K562 (cell line): Measurements from ENCODE around the gene SKIC8. TPM values are rescaled to one million over a fixed set of nuclear protein-coding genes. Genes with fewer than 3 reads are reported as not detected.

Experiments used
- ATAC-seq: fragments of 200-7000 bp; cut with Tn5 transposase; 3 replicates; pipeline ENCODE4 v1.9.1; 2020; ENCODE audit warnings: moderate library complexity
- BruUV-seq: library from RNA; stranded (reverse); fragments of 400-500 nt; replicated peaks from 2 replicates; lab custom pipeline; 2021; lab: Mats Ljungman, UMichigan
- CTCF ChIA-PET: fragments of 300-600 bp; formaldehyde crosslinking; extraction: SDS; loops from one replicate; lab custom pipeline; 2021; ENCODE audit warnings: low intra/inter-chr PET ratio; lab: Yijun Ruan, JAX
- POLR2A ChIA-PET: fragments of 300-600, 350-650 bp; sonication (Branson Sonifier 250); formaldehyde crosslinking; extraction: SDS; loops from one replicate; lab custom pipeline; 2021; ENCODE audit warnings: antibody characterized with exemption, inconsistent platforms; lab: Yijun Ruan, JAX
- DNase-seq, 4 experiments: peaks; one replicate each; pipeline versions ENCODE4 v3.0.0 to v3.0.0-alpha.2; 2011 to 2018; ENCODE audit warnings: low spot score in 3 of 4, mixed read lengths in 3 of 4; ENCODE audit errors: extremely low read depth in 1 of 4
- FAIRE-seq: peaks from 2 replicates; lab custom pipeline; 2011; peaks lifted over from hg19 to GRCh38; lab: Jason Lieb, UNC
- H2AFZ ChIP-seq: 2 replicates; pipeline ENCODE4 v1.6.0; 2011; ENCODE audit warnings: low read depth, low read length, control low read depth, inconsistent platforms
- H3K27ac ChIP-seq: fragments of 200-600 bp; 3 replicates; pipeline ENCODE4 v1.8.0; 2011; ENCODE audit warnings: low read depth, mild to moderate bottlenecking, control low read depth, inconsistent platforms, low read length, moderate library complexity, mixed read lengths; ENCODE audit errors: extremely low read depth
- H3K27me3 ChIP-seq, 2 experiments: fragments of 300-600 bp in 1 of 2; 2 replicates in 1 of 2; 3 replicates in 1 of 2; pipeline versions ENCODE4 v1.6.0 to v1.8.0; 2011; ENCODE audit warnings: inconsistent platforms in 2 of 2, low read length in 2 of 2, mild to moderate bottlenecking in 1 of 2, mixed read lengths in 1 of 2, moderate library complexity in 1 of 2; ENCODE audit not compliant: control insufficient read depth in 2 of 2, insufficient read depth in 2 of 2
- H3K36me3 ChIP-seq: fragments of 300-600 bp; 3 replicates; pipeline ENCODE4 v1.8.0; 2011; ENCODE audit warnings: mild to moderate bottlenecking, low read length, inconsistent platforms; ENCODE audit not compliant: control insufficient read depth, insufficient read depth
- H3K4me1 ChIP-seq, 2 experiments: fragments of 200-600 bp in 1 of 2; replicated peaks in 1 of 2; 2 replicates in 1 of 2; 3 replicates in 1 of 2; pipeline versions ENCODE4 v1.5.1 to v1.8.0; 2011; ENCODE audit warnings: inconsistent platforms in 2 of 2, low read length in 2 of 2, mild to moderate bottlenecking in 1 of 2, mixed read lengths in 1 of 2, moderate library complexity in 1 of 2; ENCODE audit not compliant: control insufficient read depth in 2 of 2, insufficient read depth in 2 of 2
- H3K4me2 ChIP-seq: 2 replicates; pipeline ENCODE4 v1.6.1; 2011; ENCODE audit warnings: low read length, control low read depth, inconsistent platforms, mixed read lengths; ENCODE audit not compliant: insufficient read depth
- H3K4me3 ChIP-seq: fragments of 200-600 bp; sonication (generic), shearing (Covaris generic); 2 replicates; pipeline ENCODE4 v1.5.1; 2016; ENCODE audit warnings: control low read depth, inconsistent platforms
- H3K79me2 ChIP-seq: fragments of 200-600 bp; 3 replicates; pipeline ENCODE4 v1.8.0; 2011; ENCODE audit warnings: low read length, inconsistent platforms; ENCODE audit not compliant: control insufficient read depth, insufficient read depth
- H3K9ac ChIP-seq, 2 experiments: 2 replicates each; pipeline versions ENCODE4 v1.6.0 to v1.6.1; 2011; ENCODE audit warnings: low read depth in 2 of 2, low read length in 2 of 2, control low read depth in 1 of 2, inconsistent platforms in 1 of 2, mild to moderate bottlenecking in 1 of 2, mixed read lengths in 1 of 2; ENCODE audit not compliant: insufficient read depth in 1 of 2
- H3K9me1 ChIP-seq: one replicate; pipeline ENCODE4 v1.6.0; 2011; ENCODE audit warnings: inconsistent platforms, mild to moderate bottlenecking, low read length, moderate library complexity; ENCODE audit not compliant: control insufficient read depth, insufficient read depth
- H3K9me3 ChIP-seq: replicated peaks from 2 replicates; pipeline ENCODE4 v1.5.1; 2011; ENCODE audit warnings: low read depth, low read length, inconsistent platforms; ENCODE audit not compliant: control insufficient read depth, insufficient read depth
- H4K20me1 ChIP-seq: replicated peaks from 2 replicates; pipeline ENCODE4 v1.6.1; 2011; ENCODE audit warnings: low read length, inconsistent platforms, mixed read lengths; ENCODE audit not compliant: control insufficient read depth, insufficient read depth
- CTCF ChIP-seq, 3 experiments: IDR thresholded peaks in 2 of 3; conservative IDR thresholded peaks in 1 of 3; 2 replicates each; pipeline ENCODE4 v1.5.1; 2011 to 2012; ENCODE audit warnings: low read length in 3 of 3, mild to moderate bottlenecking in 3 of 3, control low read depth in 2 of 3, improper control_type of control experiment in 1 of 3, inconsistent platforms in 1 of 3, low read depth in 1 of 3, mixed read lengths in 1 of 3, moderate library complexity in 1 of 3; ENCODE audit not compliant: insufficient read depth in 2 of 3
- ID3 ChIP-seq, 2 experiments: fragments of 250-450 bp in 1 of 2; fragments of 450-650 bp in 1 of 2; sonication (Bioruptor Pico) in 1 of 2; IDR thresholded peaks; 2 replicates each; pipeline versions ENCODE4 v1.6.1 to v1.8.0; 2016 to 2021; ENCODE audit warnings: mild to moderate bottlenecking in 2 of 2, moderate library complexity in 2 of 2, missing compliant biosample characterization in 1 of 2, missing genetic modification characterization in 1 of 2
- KDM1A ChIP-seq, 2 experiments: fragments of 450-650 bp; IDR thresholded peaks; 2 replicates each; pipeline ENCODE4 v1.6.1; 2016; ENCODE audit warnings: mild to moderate bottlenecking in 2 of 2
- MTA3 ChIP-seq: fragments of 450-650 bp; formaldehyde crosslinking; IDR thresholded peaks from 2 replicates; pipeline ENCODE4 v1.6.1; 2017; ENCODE audit warnings: mild to moderate bottlenecking, borderline replicate concordance
- PHF20 ChIP-seq: fragments of 450-650 bp; IDR thresholded peaks from 2 replicates; pipeline ENCODE4 v1.6.1; 2018; ENCODE audit not compliant: partially characterized antibody
- TOE1 ChIP-seq, 2 experiments: fragments of 450-650 bp in 1 of 2; sonication (generic) in 1 of 2; formaldehyde crosslinking in 1 of 2; IDR thresholded peaks; 2 replicates each; pipeline versions ENCODE4 v1.7.1 to v1.8.0; 2016 to 2022; ENCODE audit warnings: borderline replicate concordance in 2 of 2, mild to moderate bottlenecking in 2 of 2, antibody characterized with exemption in 1 of 2, inconsistent platforms in 1 of 2, low read depth in 1 of 2, missing genetic modification reagents in 1 of 2, moderate library complexity in 1 of 2
- ZNF592 ChIP-seq: fragments of 450-650 bp; IDR thresholded peaks from 2 replicates; pipeline ENCODE4 v1.6.1; 2017; ENCODE audit warnings: antibody characterized with exemption, mild to moderate bottlenecking
- WGBS: fragments of 100-300 bp; shearing (Covaris generic); methylation state at CpG from one replicate; pipeline ENCODE4 v1.1.6; 2016; ENCODE audit warnings: low coverage, mixed read lengths; ENCODE audit not compliant: insufficient coverage; ENCODE audit errors: missing lambda C conversion rate; 5-methylcytosine and 5-hydroxymethylcytosine counted together
- in situ Hi-C: fragments of 300-500 bp; cut with MboI; formaldehyde crosslinking; loops from 4 replicates; pipeline ENCODE4 v1.15.0; 2018; ENCODE audit warnings: inconsistent platforms, mixed read lengths
- intact Hi-C: fragments of 100-400 bp; cut with micrococcal nuclease; formaldehyde crosslinking; loops from 2 replicates; pipeline ENCODE4 v1.14.2; 2022
- polyA plus RNA-seq, 8 experiments: library from polyadenylated mRNA; depleted of rRNA in 4 of 8; stranded (reverse) in 5 of 8; unstranded in 3 of 8; fragments of >200 nt; fragmentation: Nextera tagmentation in 2 of 8; fragmentation: Illumina TruSeq in 1 of 8; extraction: Ambion mirVana in 2 of 8; extraction: Trizol in 1 of 8; gene quantifications; 2 replicates each; pipeline versions ENCODE4 v1.2.1 to v1.2.3, GENCODE V29; 2011 to 2014; ENCODE audit warnings: inconsistent platforms in 1 of 8, missing spikeins in 1 of 8
- total RNA-seq, 7 experiments: library from RNA; depleted of rRNA in 6 of 7; stranded (reverse); fragments of >200 nt in 6 of 7; fragmentation: Illumina TruSeq in 2 of 7; extraction: Trizol in 2 of 7; gene quantifications; 2 replicates each; pipeline versions ENCODE4 v1.2.1 to v1.2.3, GENCODE V29; 2011 to 2021; ENCODE audit warnings: low replicate concordance in 1 of 7

The SKIC8 gene
- total and polyA plus RNA-seq, 9 of the 15 experiments (the other 6 are each of a cell fraction or from before 2014, with no cell fraction given), result 79.5 to 389 (median 146) TPM

- peaks cover 9 to 17% of the 10 kb centered on the region in 2 experiments; a peak in 4 of 5 replicates for H3K4me1 ChIP-seq
- H4K20me1 ChIP-seq, result no peaks in the 10 kb centered on the region
- H3K9me3 ChIP-seq, result no peaks in the 10 kb centered on the region
- no peaks in the 10 kb centered on the region for H3K79me2 ChIP-seq
- ChIA-PET CTCF (interaction anchor here (0.6 kb wide), 1 partner anchor 108 kb away, joined by 4 read pairs; no protein-coding TSS in a partner anchor), POLR2A (interaction anchor here (0.7 to 2.1 kb wide), 3 partner anchors 10 to 121 kb away, joined by 3 to 7 read pairs (median 4); partner anchors contain the start of gene IREB2)
- intact Hi-C loops (no loop called here), in situ Hi-C loops (loop anchor here (10.0 kb wide), 2 partner anchors 168 to 398 kb away; no protein-coding TSS in a partner anchor)
- FAIRE-seq (peak; percentile 93), DNase-seq (peak; percentile 51 to 60 (median 55)), ATAC-seq (peak; percentile 73)
- H3K27me3 ChIP-seq, result no peaks in the 10 kb centered on the region
- H3K27ac ChIP-seq, result no peak overlapping the region
- H3K9ac ChIP-seq, result peak overlapping the region in 1 of 2 experiments; percentile 81; a peak in 2 of 4 replicates
- peak overlapping the region; percentile 88 for H2AFZ ChIP-seq
- H3K36me3 ChIP-seq, result no peaks in the 10 kb centered on the region
- peaks cover 7% of the 10 kb centered on the region for H3K9me1 ChIP-seq
- peak overlapping the region; percentile 34; the same call in 1 of the 2 replicates for H3K4me2 ChIP-seq
- no TSS peak for BruUV-seq
- H3K4me3 ChIP-seq, result no peak overlapping the region
- 55% methylated on average over 8 of the region's 8 CpGs for WGBS
- TF ChIP-seq ZNF592, result no peak
- 0 out of 2 replicates have a peak, but pooled peaks have one; percentile 21 for TF ChIP-seq MTA3
- no peak for TF ChIP-seq ID3 (CRISPR knock-in tag; IDR thresholded peaks at IDR 0.05)
- TF ChIP-seq ID3 (tag; IDR thresholded peaks at IDR 0.05), result 0 out of 2 replicates have a peak, but pooled peaks have one; percentile 51
- peak; percentile 47 to 54 (median 53) for TF ChIP-seq CTCF (IDR thresholded peaks at IDR 0.05 in 2 of 3, conservative IDR thresholded peaks at IDR 0.05 in 1 of 3; ENCODE audit: insufficient read depth in 2 of 3, low read depth in 1 of 3, low read length in 3 of 3)
- peak; percentile 22 to 63; a peak in 2 of 4 replicates for TF ChIP-seq KDM1A (IDR thresholded peaks at IDR 0.05)
- peak; percentile 12 for TF ChIP-seq PHF20
- 0 out of 2 replicates have a peak, but pooled peaks have one; percentile 29 for TF ChIP-seq TOE1 (IDR thresholded peaks at IDR 0.05; ENCODE audit: borderline replicate concordance)
- TF ChIP-seq TOE1 (CRISPR knock-in tag; IDR thresholded peaks at IDR 0.05; ENCODE audit: borderline replicate concordance, low read depth), result 0 out of 2 replicates have a peak, but pooled peaks have one; percentile 8
Observed at GRCh38 chr15:78317145-78317836, 17.9 kb upstream of the SKIC8 start.
